ENCODE measurements around the gene CCR5. TPM values are rescaled to one million over a fixed set of nuclear protein-coding genes. Genes with fewer than 3 reads are reported as not detected.

The CCR5 gene
- total RNA-seq, 1 experiment from 2014 or later: not detected

GRCh38 chr3:46414739-46415138 lies 44.0 kb downstream of the CCR5 start:
- BruUV-seq (replicated peaks): no TSS peak
- Histone ChIP-seq H3K9ac (ENCODE audit: low read length) (no peak overlapping the region), H3K9me3 (ENCODE audit: control insufficient read depth in 1 of 2, insufficient read depth in 1 of 2, low read depth in 1 of 2, low read length in 2 of 2) (no peaks in the 10 kb centered on the region), H3K79me2 (ENCODE audit: insufficient read depth, low read length) (no peaks in the 10 kb centered on the region), H4K20me1 (ENCODE audit: insufficient read depth) (no peaks in the 10 kb centered on the region), H3K4me3 (replicated peaks in 1 of 2; ENCODE audit: low read depth in 1 of 2, low read length in 2 of 2) (no peak overlapping the region), H3K4me1 (ENCODE audit: control insufficient read depth in 1 of 2, insufficient read depth in 2 of 2, low read length in 2 of 2) (no peaks in the 10 kb centered on the region), H3K9me2 (ENCODE audit: insufficient read depth) (no peaks in the 10 kb centered on the region), H3K36me3 (ENCODE audit: control insufficient read depth in 1 of 2, insufficient read depth in 2 of 2, low read length in 2 of 2) (no peaks in the 10 kb centered on the region), H3K4me2 (ENCODE audit: low read length) (no peak overlapping the region), H2AFZ (ENCODE audit: low read depth, low read length, poor library complexity, severe bottlenecking) (no peak overlapping the region), H3K27ac (ENCODE audit: low read depth, low read length) (no peak overlapping the region), H3K27me3 (ENCODE audit: insufficient read depth, low read length) (no peaks in the 10 kb centered on the region)
- POLR2A ChIA-PET: no interaction called here
- intact Hi-C loops (cut with micrococcal nuclease): no loop called here
- CTCF ChIA-PET: no interaction called here
- no peak for DNase-seq (ENCODE audit: low read depth, low spot score)
- RAD21 ChIA-PET (ENCODE audit: low non-redundant PET in 1 of 2, low total read pairs in 2 of 2, uncharacterized antibody in 2 of 2, unreplicated experiment in 2 of 2): no interaction called here
- no peak for ATAC-seq
- TF ChIP-seq POLR2A (IDR thresholded peaks at IDR 0.05; ENCODE audit: borderline replicate concordance, extremely low read depth, insufficient read depth, insufficient read length) (no peak), SIN3A (IDR thresholded peaks at IDR 0.05; ENCODE audit: low read depth) (no peak), ZNF274 (IDR thresholded peaks at IDR 0.05; ENCODE audit: low read depth, low read length) (no peak), MAX (IDR thresholded peaks at IDR 0.05) (no peak), ELF1 (IDR thresholded peaks at IDR 0.05; ENCODE audit: borderline replicate concordance, low read depth) (no peak), POLR2AphosphoS5 (IDR thresholded peaks at IDR 0.05; ENCODE audit: low read depth, low read length) (no peak), CEBPB (IDR thresholded peaks at IDR 0.05; ENCODE audit: low read depth) (no peak), SP1 (IDR thresholded peaks at IDR 0.05; ENCODE audit: low read depth) (no peak), SRF (IDR thresholded peaks at IDR 0.05; ENCODE audit: low read depth) (no peak), EGR1 (IDR thresholded peaks at IDR 0.05; ENCODE audit: low read depth) (no peak), TCF7L2 (IDR thresholded peaks at IDR 0.05; ENCODE audit: borderline replicate concordance, extremely low read depth, insufficient read depth, insufficient read length) (no peak)
- TF ChIP-seq, protein P1, sequence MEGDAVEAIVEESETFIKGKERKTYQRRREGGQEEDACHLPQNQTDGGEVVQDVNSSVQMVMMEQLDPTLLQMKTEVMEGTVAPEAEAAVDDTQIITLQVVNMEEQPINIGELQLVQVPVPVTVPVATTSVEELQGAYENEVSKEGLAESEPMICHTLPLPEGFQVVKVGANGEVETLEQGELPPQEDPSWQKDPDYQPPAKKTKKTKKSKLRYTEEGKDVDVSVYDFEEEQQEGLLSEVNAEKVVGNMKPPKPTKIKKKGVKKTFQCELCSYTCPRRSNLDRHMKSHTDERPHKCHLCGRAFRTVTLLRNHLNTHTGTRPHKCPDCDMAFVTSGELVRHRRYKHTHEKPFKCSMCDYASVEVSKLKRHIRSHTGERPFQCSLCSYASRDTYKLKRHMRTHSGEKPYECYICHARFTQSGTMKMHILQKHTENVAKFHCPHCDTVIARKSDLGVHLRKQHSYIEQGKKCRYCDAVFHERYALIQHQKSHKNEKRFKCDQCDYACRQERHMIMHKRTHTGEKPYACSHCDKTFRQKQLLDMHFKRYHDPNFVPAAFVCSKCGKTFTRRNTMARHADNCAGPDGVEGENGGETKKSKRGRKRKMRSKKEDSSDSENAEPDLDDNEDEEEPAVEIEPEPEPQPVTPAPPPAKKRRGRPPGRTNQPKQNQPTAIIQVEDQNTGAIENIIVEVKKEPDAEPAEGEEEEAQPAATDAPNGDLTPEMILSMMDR (IDR thresholded peaks at IDR 0.05 in 2 of 3, conservative IDR thresholded peaks at IDR 0.05 in 1 of 3; ENCODE audit: borderline replicate concordance in 1 of 3, insufficient read depth in 1 of 3, low read depth in 2 of 3, low read length in 2 of 3): no peak

Measured in HCT116 (cell line).